NCI-H226 (cell line): ENCODE measurements around the gene ADA.
A peak's percentile ranks its signal among the peaks of the same experiment; 100 is the strongest.

ENCODE experiments used
- DNase-seq: peaks from one replicate; pipeline ENCODE4 v3.0.0-alpha.2; 2015

ADA gene

GRCh38 chr20:44574372-44574771, 77.1 kb downstream of the ADA start:
- DNase-seq: no peak

GRCh38 chr20:44573501-44573869, 78.0 kb downstream of the ADA start:
- DNase-seq: no peak

GRCh38 chr20:44572551-44573500, 78.7 kb downstream of the ADA start:
- DNase-seq: peak; percentile 90

- DNase-seq: no peak
Measured at GRCh38 chr20:44571362-44571988, 80.0 kb downstream of the ADA start.

- DNase-seq: no peak
Measured at GRCh38 chr20:44570367-44570766, 81.1 kb downstream of the ADA start.
